GM12801 (cell line): ENCODE data around the gene STARD3.

Source experiments
- CTCF ChIP-seq: IDR thresholded peaks from one replicate; pipeline ENCODE4 v1.5.1; 2011; ENCODE audit warnings: control low read depth; ENCODE audit not compliant: insufficient read length; ENCODE audit errors: extremely low read depth

The STARD3 gene

DNA sequence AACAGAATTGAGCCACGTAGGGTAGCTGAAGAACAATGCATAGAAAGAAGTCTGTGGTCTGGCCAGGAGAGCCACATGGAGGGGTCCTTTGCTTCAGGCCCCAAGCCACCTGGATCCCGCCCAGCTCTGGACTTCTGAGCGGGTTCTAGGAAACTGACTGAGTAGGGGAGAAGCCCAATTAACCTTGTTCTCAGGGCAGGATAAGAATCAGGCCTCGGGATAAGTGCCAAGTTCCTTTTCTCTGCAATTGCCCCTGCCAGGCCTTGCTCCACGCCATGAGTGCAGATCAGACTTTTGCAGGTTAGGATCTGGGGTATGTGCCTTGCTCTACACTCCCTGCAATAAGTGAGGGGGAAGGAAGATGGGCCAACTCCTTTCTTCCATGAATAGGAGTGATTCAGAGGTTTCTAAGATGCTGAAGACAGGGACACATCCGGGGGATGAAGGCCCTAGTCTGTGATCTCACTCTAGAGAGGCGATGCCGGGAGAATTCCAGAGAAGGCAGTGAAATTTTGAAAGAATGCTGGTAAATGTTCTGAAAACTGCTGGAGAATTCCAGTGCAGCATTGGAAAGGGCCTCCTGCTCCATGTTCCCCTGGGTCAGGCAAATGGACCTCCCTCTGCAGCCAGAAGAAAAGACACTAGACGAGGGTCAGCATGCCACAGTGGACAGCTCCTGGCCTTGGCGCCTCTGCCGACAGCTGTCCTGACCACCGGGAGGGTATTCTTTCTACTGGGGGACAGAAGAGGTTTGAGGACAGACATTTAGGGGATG lies 35.0 kb upstream of the STARD3 start:
- no peak for TF ChIP-seq CTCF

GRCh38 chr17:39602533-39603303 lies 34.2 kb upstream of the STARD3 start:
- TF ChIP-seq CTCF, result no peak

GRCh38 chr17:39603304-39604016 lies 33.5 kb upstream of the STARD3 start:
- no peak for TF ChIP-seq CTCF

DNA sequence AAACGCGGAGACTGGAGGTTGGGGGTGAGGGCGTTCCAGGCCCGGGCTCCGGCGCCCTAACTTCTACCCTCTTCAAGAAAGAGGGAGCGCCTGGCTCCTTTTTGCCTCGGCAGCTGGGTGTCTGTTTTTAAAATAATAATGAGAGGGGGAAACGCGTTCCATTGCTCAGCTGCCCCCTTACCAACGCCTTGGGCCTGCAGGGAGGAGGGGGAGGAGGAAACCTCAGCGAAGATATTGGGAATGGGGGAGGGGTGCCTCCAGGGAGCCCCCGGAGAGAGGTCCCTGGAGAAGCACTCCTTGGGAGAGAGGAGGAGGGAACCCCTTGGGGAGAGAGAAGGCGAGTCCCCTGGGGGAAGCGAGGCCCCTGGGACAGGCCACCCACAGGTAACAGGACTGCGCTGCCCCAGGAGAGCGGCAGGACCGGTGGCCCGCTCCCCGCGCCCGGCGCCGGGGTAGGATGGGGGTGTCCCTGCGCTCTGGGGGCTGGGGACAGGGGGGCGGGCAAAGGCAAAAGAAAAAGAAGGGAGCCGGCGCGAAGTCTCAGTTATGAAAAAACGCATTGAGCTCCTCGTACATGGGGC lies 31.9 kb upstream of the STARD3 start:
- no peak for TF ChIP-seq CTCF

DNA sequence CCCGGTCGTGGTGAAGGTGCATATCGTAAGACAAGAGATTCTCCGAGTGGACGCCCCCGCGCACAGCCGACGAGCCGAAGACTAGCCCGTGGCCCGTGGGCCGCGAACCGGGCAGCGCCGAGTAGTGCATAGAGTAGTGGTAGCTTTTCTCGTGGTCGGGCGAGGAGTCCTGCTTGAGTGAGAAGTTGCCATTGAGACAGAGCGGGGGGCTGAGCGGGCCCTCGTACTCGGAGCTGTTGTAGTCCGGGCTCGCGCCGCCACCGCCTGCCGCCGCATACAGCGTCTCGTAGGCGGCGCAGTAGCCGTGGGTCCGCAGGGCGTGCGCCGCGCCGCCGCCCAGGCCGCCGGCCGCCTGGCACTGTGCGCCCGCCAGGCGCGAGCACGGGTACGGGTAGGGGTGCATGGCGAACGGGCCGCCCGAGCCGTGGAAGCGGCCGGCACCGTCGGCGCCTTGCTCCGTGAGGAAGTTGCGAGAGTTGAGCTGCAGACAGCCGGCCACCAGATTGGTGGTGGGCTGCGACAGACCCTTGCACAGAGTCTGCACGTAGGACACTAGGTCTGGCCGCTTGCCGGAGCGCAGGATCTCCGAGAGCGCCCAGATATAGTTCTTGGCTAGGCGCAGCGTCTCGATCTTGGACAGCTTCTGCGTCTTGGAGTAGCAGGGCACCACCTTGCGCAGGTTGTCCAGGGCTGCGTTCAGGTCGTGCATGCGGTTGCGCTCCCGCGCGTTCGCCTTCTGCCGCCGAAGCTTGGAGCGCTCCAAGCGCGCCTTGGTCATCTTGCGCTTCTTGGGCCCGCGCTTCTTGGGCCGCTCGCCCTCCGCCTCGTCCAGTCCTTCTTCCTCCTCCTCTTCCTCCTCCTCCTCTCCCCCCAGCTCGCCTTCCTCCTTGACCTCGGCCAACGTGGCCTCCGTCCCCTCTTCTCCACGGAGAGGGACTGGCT lies 31.2 kb upstream of the STARD3 start:
- no peak for TF ChIP-seq CTCF

GRCh38 chr17:39606434-39607056 lies 30.4 kb upstream of the STARD3 start:
- no peak for TF ChIP-seq CTCF
